Measurements from ENCODE around the gene MSTO1. TPM values are rescaled to one million over a fixed set of nuclear protein-coding genes. Genes with fewer than 3 reads are reported as not detected.

Gene MSTO1
- total RNA-seq, 1 donor from 2014 or later: 55.7 TPM

- Mint-ChIP-seq H3K9me3 (ENCODE audit: unreplicated experiment) (peaks cover 4% of the 10 kb centered on the region), H3K27me3 (ENCODE audit: unreplicated experiment) (no peaks in the 10 kb centered on the region), H3K27ac (ENCODE audit: unreplicated experiment) (no peak overlapping the region), H3K4me3 (ENCODE audit: unreplicated experiment) (no peak overlapping the region), H3K4me1 (ENCODE audit: low read depth, unreplicated experiment) (no peaks in the 10 kb centered on the region), H3K36me3 (ENCODE audit: unreplicated experiment) (peaks cover 26% of the 10 kb centered on the region)
- DNase-seq: no peak
- no peak for TF ChIP-seq CTCF (IDR thresholded peaks at IDR 0.05; ENCODE audit: partially characterized antibody, unreplicated experiment)
Measured at GRCh38 chr1:155643230-155643629, 33.2 kb downstream of the MSTO1 start.

- H3K27ac Mint-ChIP-seq (ENCODE audit: unreplicated experiment): no peak overlapping the region
- DNase-seq: no peak
Measured at GRCh38 chr1:155645034-155645598, 35.1 kb downstream of the MSTO1 start.

GRCh38 chr1:155645648-155646047 is 35.6 kb downstream of the MSTO1 start:
- Mint-ChIP-seq H3K4me1 (ENCODE audit: low read depth, unreplicated experiment) (no peaks in the 10 kb centered on the region), H3K4me3 (ENCODE audit: unreplicated experiment) (no peak overlapping the region), H3K27ac (ENCODE audit: unreplicated experiment) (no peak overlapping the region), H3K36me3 (ENCODE audit: unreplicated experiment) (peaks cover 30% of the 10 kb centered on the region), H3K9me3 (ENCODE audit: unreplicated experiment) (peaks cover 4% of the 10 kb centered on the region), H3K27me3 (ENCODE audit: unreplicated experiment) (no peaks in the 10 kb centered on the region)
- no peak for DNase-seq
- TF ChIP-seq CTCF (IDR thresholded peaks at IDR 0.05; ENCODE audit: partially characterized antibody, unreplicated experiment): no peak

More at GRCh38 chr1:155645034-155645598, 35.1 kb downstream of the MSTO1 start:
- Mint-ChIP-seq H3K4me3 (ENCODE audit: unreplicated experiment) (no peak overlapping the region), H3K9me3 (ENCODE audit: unreplicated experiment) (peaks cover 4% of the 10 kb centered on the region), H3K4me1 (ENCODE audit: low read depth, unreplicated experiment) (no peaks in the 10 kb centered on the region), H3K27me3 (ENCODE audit: unreplicated experiment) (no peaks in the 10 kb centered on the region), H3K36me3 (ENCODE audit: unreplicated experiment) (peaks cover 28% of the 10 kb centered on the region)
- TF ChIP-seq CTCF (IDR thresholded peaks at IDR 0.05; ENCODE audit: partially characterized antibody, unreplicated experiment): no peak

GRCh38 chr1:155646307-155646706 is 36.3 kb downstream of the MSTO1 start:
- Mint-ChIP-seq H3K4me3 (ENCODE audit: unreplicated experiment) (no peak overlapping the region), H3K27ac (ENCODE audit: unreplicated experiment) (no peak overlapping the region)
- DNase-seq: no peak

More at GRCh38 chr1:155646307-155646706, 36.3 kb downstream of the MSTO1 start:
- Mint-ChIP-seq H3K36me3 (ENCODE audit: unreplicated experiment) (peaks cover 30% of the 10 kb centered on the region), H3K27me3 (ENCODE audit: unreplicated experiment) (no peaks in the 10 kb centered on the region), H3K9me3 (ENCODE audit: unreplicated experiment) (peaks cover 4% of the 10 kb centered on the region), H3K4me1 (ENCODE audit: low read depth, unreplicated experiment) (no peaks in the 10 kb centered on the region)
- no peak for TF ChIP-seq CTCF (IDR thresholded peaks at IDR 0.05; ENCODE audit: partially characterized antibody, unreplicated experiment)

Measured in glutamatergic neuron (in vitro differentiated cells).